Immature natural killer cell (primary cell): ENCODE measurements around the gene SCARB1. TPM values are rescaled to one million over a fixed set of nuclear protein-coding genes. Genes with fewer than 3 reads are reported as not detected.
A peak's percentile ranks its signal among the peaks of the same experiment; 100 is the strongest.
"Not testable (repeated sequence)": the region's sequence is repeated elsewhere in the genome, so short reads cannot be mapped to it uniquely, and the experiment has no call there.

Experiments used
- DNase-seq, 3 donors: peaks; one replicate each; pipeline ENCODE4 v3.0.0; 2022; ENCODE audit warnings: mixed read lengths in 1 of 3
- H3K27ac Mint-ChIP-seq, 6 donors: one replicate each; pipeline ENCODE4 v1.8.0; 2020; ENCODE audit warnings: mixed read lengths in 6 of 6, mild to moderate bottlenecking in 5 of 6, inconsistent platforms in 4 of 6, moderate library complexity in 3 of 6
- H3K27me3 Mint-ChIP-seq, 3 donors: one replicate each; pipeline ENCODE4 v1.8.0; 2020 to 2021; ENCODE audit warnings: low read depth in 3 of 3, mild to moderate bottlenecking in 3 of 3, mixed read lengths in 3 of 3, moderate library complexity in 3 of 3, inconsistent platforms in 1 of 3
- H3K36me3 Mint-ChIP-seq, 3 donors: one replicate each; pipeline ENCODE4 v1.8.0; 2020; ENCODE audit warnings: mixed read lengths in 3 of 3, inconsistent platforms in 2 of 3, mild to moderate bottlenecking in 2 of 3
- H3K4me1 Mint-ChIP-seq, 2 donors: one replicate each; pipeline ENCODE4 v1.8.0; 2020; ENCODE audit warnings: inconsistent platforms in 2 of 2, mild to moderate bottlenecking in 2 of 2, mixed read lengths in 2 of 2, moderate library complexity in 1 of 2
- H3K4me3 Mint-ChIP-seq, 5 donors: one replicate each; pipeline ENCODE4 v1.8.0; 2020; ENCODE audit warnings: mild to moderate bottlenecking in 5 of 5, mixed read lengths in 5 of 5, inconsistent platforms in 3 of 5, moderate library complexity in 3 of 5
- H3K9me3 Mint-ChIP-seq, 6 donors: one replicate each; pipeline ENCODE4 v1.8.0; 2020; ENCODE audit warnings: mild to moderate bottlenecking in 6 of 6, mixed read lengths in 6 of 6, inconsistent platforms in 4 of 6, moderate library complexity in 3 of 6
- polyA plus RNA-seq, 3 donors: library from polyadenylated mRNA; unstranded; fragments of 300-500 nt; fragmentation: Illumina TruSeq; gene quantifications; one replicate each; pipeline ENCODE4 v1.2.3, GENCODE V29; 2021

The SCARB1 gene, protein sequence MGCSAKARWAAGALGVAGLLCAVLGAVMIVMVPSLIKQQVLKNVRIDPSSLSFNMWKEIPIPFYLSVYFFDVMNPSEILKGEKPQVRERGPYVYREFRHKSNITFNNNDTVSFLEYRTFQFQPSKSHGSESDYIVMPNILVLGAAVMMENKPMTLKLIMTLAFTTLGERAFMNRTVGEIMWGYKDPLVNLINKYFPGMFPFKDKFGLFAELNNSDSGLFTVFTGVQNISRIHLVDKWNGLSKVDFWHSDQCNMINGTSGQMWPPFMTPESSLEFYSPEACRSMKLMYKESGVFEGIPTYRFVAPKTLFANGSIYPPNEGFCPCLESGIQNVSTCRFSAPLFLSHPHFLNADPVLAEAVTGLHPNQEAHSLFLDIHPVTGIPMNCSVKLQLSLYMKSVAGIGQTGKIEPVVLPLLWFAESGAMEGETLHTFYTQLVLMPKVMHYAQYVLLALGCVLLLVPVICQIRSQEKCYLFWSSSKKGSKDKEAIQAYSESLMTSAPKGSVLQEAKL
- polyA plus RNA-seq = 10 to 100 TPM in 1 of 3 donors, 1 to 10 TPM in 2; 1.3 to 10.5 (median 2.4) TPM

DNA sequence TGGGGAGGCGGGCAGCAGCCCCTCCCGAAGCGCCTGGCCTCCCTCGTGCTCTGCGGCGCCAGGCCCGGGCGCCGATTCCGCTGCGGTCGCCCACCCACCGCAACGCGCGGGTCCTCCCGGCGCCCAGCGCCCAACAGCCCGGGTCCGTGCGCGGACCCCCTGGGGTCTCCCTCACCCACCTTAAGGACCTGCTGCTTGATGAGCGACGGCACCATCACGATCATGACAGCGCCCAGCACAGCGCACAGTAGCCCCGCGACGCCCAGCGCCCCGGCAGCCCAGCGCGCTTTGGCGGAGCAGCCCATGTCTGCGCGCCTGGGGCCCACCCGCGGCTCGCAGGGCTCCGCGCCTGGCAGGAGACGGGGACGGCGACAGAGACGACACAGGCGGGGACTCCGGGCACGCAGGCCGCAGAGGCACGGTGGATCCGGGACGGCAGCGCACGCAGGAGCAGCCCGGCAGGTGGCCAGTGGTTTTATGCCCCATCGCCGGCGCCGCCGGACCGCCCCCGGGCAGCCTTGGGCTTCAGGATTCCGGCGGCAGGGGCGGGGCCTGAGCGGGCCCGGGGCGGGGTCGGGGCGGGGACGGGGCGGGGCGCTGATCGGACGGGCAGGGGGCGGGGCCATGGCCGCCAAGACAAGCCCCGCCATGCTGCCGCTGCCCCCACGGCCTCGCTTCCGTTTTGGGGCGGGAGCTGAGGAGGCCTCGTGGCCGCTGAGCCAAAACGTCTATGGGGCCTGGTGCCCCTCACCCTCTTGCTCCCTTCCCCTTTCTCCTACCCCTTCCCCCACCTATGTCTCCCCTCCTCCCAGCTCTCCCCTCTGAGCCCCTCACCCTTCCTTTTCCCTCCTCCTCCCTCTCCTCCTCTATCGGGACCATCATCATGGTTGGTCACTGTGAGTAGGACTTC is at the start of gene SCARB1:
TSS of gene SCARB1 (minus strand) at position 449 of the 910 bp plus-strand sequence. CDS start at position 305, 144 bp downstream.
- Mint-ChIP-seq H3K4me1 (peaks cover 20 to 21% of the 10 kb centered on the region in 2 donors), H3K9me3 (peaks cover 0 to 2% (median 0%) of the 10 kb centered on the region in 6 donors), H3K27ac (peak within 1 kb of the TSS in 3 of 6 donors; percentile 45 to 77 (median 74)), H3K4me3 (peak within 1 kb of the TSS; percentile 70 to 82 (median 78)), H3K36me3 (no peaks in the 10 kb centered on the region), H3K27me3 (peaks cover 0 to 2% (median 2%) of the 10 kb centered on the region in 3 donors)
- DNase-seq = peak; percentile 71 to 77 (median 76)

DNA sequence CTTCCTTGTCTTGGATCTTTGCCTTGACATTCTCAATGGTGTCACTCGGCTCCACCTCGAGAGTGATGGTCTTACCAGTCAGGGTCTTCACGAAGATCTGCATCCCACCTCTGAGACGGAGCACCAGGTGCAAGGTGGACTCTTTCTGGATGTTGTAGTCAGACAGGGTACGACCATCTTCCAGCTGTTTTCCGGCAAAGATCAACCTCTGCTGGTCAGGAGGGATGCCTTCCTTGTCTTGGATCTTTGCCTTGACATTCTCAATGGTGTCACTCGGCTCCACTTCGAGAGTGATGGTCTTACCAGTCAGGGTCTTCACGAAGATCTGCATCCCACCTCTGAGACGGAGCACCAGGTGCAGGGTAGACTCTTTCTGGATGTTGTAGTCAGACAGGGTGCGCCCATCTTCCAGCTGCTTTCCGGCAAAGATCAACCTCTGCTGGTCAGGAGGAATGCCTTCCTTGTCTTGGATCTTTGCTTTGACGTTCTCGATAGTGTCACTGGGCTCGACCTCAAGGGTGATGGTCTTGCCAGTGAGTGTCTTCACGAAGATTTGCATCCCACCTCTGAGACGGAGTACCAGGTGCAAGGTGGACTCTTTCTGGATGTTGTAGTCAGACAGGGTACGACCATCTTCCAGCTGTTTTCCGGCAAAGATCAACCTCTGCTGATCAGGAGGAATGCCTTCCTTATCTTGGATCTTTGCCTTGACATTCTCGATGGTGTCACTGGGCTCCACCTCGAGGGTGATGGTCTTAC is 49.0 kb upstream of the SCARB1 start:
- DNase-seq, H3K9me3 Mint-ChIP-seq: not testable (repeated sequence)
- Mint-ChIP-seq H3K4me3 (peak overlapping the region; percentile 97 to 100 (median 99)), H3K27me3 (peaks cover 31 to 44% (median 43%) of the 10 kb centered on the region in 3 donors), H3K4me1 (peaks cover 61 to 68% of the 10 kb centered on the region in 2 donors), H3K36me3 (peaks cover 19 to 30% (median 25%) of the 10 kb centered on the region in 3 donors), H3K27ac (peak overlapping the region in 5 of 6 donors; percentile 14 to 100 (median 99))

DNA sequence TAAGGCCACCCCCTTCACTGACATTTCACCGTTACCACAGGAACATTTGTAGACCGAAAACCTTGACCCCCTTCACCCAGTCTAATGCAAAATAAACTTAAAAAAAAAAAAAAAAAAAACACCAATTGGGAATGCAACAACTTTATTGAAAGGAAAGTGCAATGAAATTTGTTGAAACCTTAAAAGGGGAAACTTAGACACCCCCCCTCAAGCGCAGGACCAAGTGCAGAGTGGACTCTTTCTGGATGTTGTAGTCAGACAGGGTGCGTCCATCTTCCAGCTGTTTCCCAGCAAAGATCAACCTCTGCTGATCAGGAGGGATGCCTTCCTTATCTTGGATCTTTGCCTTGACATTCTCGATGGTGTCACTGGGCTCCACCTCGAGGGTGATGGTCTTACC is 47.9 kb upstream of the SCARB1 start:
- H3K4me1 Mint-ChIP-seq = peaks cover 52 to 61% of the 10 kb centered on the region in 2 donors
- H3K9me3 Mint-ChIP-seq = not testable (repeated sequence)

DNA sequence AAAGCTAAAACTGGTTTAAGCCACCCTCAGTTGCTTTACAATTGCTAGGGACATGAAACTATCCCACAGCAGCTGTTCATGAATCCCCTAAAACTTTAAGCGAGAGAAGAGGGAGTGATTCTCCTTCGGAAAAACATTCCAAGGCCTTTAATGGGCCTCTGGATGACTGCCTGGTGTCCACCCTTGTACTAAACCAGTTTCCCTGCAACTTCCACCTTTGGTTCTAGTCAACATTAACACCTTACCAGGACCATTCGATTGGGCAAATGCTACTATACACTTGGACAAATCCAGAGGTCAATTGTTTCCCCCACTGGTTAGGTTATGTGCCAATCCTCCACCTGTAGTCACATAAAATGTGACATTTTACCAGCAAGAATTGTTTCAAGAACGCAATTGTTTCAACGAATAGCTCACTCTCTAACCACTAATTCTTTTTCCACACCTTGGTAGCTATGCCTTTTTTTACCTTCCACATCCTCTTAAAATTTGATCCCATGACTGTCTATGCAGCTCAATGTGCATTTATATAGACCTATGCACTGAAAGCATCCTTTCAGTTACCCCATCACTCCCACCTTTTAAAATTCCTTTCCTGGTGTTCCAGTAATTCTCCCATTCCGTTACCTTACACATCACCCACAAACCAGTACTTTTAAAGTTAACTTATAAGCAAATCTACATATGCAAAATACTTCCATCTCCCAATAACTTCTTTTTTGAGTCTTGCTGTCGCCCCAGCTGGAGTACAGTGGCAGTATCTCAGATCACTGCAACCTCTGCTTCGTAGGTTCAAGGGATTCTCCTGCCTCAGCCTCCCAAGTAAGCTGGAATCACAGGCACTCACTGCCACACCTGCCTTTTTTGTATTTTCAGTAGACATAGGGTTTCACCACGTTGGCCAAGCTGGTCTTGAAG is 47.2 kb upstream of the SCARB1 start:
- Mint-ChIP-seq H3K27me3 (peaks cover 28 to 36% (median 32%) of the 10 kb centered on the region in 3 donors), H3K4me3 (peak overlapping the region; percentile 9 to 67 (median 35)), H3K9me3 (peaks cover 0 to 8% (median 1%) of the 10 kb centered on the region in 6 donors), H3K36me3 (peaks cover 19 to 30% (median 25%) of the 10 kb centered on the region in 3 donors), H3K27ac (peak overlapping the region; percentile 46 to 80 (median 60)), H3K4me1 (peaks cover 44 to 59% of the 10 kb centered on the region in 2 donors)
- DNase-seq = no peak

More for the DNA sequence above, 47.9 kb upstream of the SCARB1 start:
- H3K4me3 Mint-ChIP-seq = peak overlapping the region in 4 of 5 donors; percentile 9 to 67 (median 26)
- H3K36me3 Mint-ChIP-seq = peaks cover 19 to 30% (median 25%) of the 10 kb centered on the region in 3 donors
- peak overlapping the region in 5 of 6 donors; percentile 46 to 80 (median 61) for H3K27ac Mint-ChIP-seq
- DNase-seq = not testable (repeated sequence)
- peaks cover 28 to 37% (median 34%) of the 10 kb centered on the region in 3 donors for H3K27me3 Mint-ChIP-seq

DNA sequence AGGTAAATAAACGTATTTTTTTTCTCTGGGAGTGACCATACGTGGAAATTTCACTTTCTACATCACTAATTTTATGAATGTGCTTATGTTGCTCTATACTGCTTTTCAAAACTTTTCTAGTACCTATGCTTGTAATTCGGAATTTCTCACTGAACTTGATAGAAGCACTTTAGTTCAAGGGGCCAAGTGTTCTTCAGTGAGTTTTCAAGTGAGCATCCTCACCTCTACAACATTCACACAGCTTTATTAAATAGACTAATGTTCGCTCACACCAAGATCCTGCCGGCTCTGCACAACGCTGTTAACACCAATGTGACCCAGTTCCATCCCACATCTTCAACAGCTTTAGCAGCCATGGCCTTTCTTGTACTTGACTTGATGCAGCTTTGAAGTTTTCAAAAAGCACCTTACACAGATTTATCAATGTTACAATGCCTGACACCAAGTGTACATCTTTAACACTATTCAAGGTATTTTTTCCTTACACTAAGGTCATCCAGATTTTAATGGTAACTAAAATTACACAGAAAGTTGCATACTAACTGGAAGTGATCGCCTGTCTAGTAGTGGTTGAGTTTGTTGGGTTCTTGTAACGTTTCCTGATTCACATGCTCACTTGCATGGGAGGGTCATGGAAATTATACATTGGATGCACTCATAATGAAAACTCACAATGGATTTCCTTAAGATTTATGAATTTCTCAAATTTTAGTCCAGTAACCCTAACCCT is 46.3 kb upstream of the SCARB1 start:
- Mint-ChIP-seq H3K27me3 (peaks cover 24 to 29% (median 24%) of the 10 kb centered on the region in 3 donors), H3K27ac (peak overlapping the region in 4 of 6 donors; percentile 58 to 80 (median 67)), H3K36me3 (peaks cover 19 to 30% (median 25%) of the 10 kb centered on the region in 3 donors), H3K9me3 (peaks cover 0 to 8% (median 1%) of the 10 kb centered on the region in 6 donors), H3K4me1 (peaks cover 38 to 52% of the 10 kb centered on the region in 2 donors), H3K4me3 (no peak overlapping the region)
- no peak for DNase-seq

DNA sequence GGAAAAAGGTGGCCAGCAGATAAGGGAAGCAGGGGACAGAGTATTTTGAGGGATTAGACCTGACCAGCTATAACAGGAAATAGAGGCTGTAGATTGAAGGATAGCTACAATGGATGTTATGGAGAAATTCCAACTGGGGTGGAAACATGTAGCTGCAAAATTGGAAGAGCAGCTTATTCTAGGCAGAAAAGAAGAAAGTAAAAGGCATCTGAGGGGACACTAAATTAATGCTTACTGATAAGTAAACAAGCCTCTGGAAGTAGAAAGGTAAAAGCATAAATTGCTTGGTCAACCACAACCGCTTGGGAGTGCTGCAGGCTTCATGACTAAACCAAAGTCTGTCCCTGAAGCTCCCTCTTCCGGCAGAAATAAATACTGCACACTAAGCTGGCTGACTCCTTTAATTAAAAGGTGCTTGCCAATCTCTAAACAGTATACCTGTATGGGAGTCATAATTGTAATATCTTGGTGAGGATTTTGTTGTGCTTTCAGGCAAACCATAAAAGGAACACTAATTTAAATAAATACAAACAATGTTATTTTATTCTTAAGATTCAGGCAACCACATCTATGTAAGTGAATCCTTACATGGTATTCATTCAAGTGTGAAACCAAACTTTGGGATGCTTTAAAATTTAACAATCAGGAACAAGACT is 43.1 kb upstream of the SCARB1 start:
- Mint-ChIP-seq H3K4me1 (peaks cover 16 to 29% of the 10 kb centered on the region in 2 donors), H3K27ac (peak overlapping the region in 3 of 6 donors; percentile 1 to 7 (median 2)), H3K36me3 (peaks cover 5 to 7% (median 7%) of the 10 kb centered on the region in 3 donors), H3K9me3 (no peaks in the 10 kb centered on the region), H3K4me3 (no peak overlapping the region), H3K27me3 (peaks cover 5 to 7% (median 6%) of the 10 kb centered on the region in 3 donors)
- peak; percentile 86 to 88 (median 86) for DNase-seq

DNA sequence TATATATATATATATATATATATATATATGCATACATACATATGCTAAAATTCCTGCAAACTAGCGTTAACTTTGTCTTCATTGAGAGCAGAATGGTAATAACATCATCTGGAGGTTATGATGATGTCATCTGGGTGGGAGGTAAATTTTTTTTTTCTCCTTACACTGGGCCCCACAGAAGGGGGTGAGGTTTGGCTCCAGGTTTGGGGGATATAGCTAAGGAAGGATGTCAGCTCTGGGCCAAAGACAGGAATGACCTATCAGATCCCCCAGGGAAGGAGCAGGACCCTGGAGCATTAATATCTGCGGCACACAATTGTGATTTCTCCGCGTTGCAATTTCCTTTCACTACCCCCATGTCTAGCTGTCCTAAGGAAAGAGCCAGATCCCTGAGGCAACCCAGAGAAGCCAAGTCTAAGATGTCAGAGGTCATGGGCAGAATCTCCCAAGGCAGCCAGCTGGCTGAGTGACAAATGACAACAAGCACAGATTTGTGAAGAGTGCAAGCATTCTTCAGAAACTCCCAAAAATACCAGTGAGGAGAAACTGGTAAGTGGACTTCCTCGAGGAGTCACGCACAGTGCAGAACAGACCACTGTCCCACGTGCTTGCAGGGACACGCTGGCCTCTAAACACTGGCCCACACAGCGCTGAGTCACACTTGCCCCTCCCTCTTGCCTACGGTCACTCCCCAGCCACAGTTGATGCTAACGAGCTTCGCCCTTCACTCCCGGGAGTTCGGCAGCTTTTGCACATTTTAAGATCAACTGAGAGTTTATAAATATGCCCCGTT is 40.8 kb upstream of the SCARB1 start:
- H3K27ac Mint-ChIP-seq = no peak overlapping the region
- DNase-seq = no peak
- H3K9me3 Mint-ChIP-seq = no peaks in the 10 kb centered on the region
- peaks cover 2 to 11% of the 10 kb centered on the region in 2 donors for H3K4me1 Mint-ChIP-seq
- H3K36me3 Mint-ChIP-seq = no peaks in the 10 kb centered on the region
- no peak overlapping the region for H3K4me3 Mint-ChIP-seq
- peaks cover 0 to 2% (median 1%) of the 10 kb centered on the region in 3 donors for H3K27me3 Mint-ChIP-seq

DNA sequence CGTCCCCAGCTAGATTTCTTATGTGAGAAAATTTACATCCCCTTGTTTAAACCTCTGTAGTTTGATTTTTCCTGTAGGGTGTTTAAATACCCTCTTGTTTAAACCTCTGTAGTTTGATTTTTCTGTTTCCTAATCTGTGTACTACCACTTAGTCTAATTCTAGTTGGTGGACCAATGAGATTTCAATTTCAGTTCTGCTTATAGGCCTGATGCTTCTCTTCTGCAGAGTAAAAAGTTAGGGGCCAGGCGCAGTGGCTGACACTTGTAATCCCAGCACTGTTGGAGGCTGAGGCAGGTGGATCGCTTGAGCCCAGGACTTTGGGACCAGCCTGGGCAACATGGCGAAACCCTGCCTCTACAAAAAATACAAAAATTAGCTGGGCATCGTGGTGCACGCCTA is 39.3 kb upstream of the SCARB1 start:
- H3K27ac Mint-ChIP-seq = no peak overlapping the region
- H3K36me3 Mint-ChIP-seq = no peaks in the 10 kb centered on the region
- peaks cover 12 to 23% of the 10 kb centered on the region in 2 donors for H3K4me1 Mint-ChIP-seq
- no peak overlapping the region for H3K4me3 Mint-ChIP-seq
- no peaks in the 10 kb centered on the region for H3K9me3 Mint-ChIP-seq
- no peak for DNase-seq
- peaks cover 0 to 6% (median 3%) of the 10 kb centered on the region in 3 donors for H3K27me3 Mint-ChIP-seq

DNA sequence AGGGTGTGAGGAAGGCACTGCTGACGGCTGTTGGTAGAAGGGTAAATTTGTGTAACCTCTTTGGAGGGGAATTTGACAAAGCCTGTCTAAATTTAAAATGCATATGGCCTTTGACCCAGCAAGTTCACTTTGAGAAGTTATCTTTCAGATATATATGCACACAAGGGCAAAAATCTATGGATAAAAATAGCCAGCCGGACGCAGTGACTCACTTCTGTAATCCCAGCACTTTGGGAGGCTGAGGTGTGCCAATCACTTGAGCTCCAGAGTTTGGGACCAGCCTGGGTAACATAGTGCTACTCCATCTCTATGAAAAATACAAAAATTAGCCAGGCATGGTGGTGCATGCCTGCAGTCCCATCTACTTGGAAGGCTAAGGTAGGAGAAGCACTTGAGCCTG is 37.3 kb upstream of the SCARB1 start:
- Mint-ChIP-seq H3K27ac (no peak overlapping the region), H3K4me3 (no peak overlapping the region), H3K36me3 (no peaks in the 10 kb centered on the region), H3K27me3 (peaks cover 3 to 6% (median 3%) of the 10 kb centered on the region in 3 donors), H3K4me1 (peaks cover 10 to 14% of the 10 kb centered on the region in 2 donors), H3K9me3 (peaks cover 0 to 3% (median 0%) of the 10 kb centered on the region in 6 donors)
- DNase-seq = no peak

DNA sequence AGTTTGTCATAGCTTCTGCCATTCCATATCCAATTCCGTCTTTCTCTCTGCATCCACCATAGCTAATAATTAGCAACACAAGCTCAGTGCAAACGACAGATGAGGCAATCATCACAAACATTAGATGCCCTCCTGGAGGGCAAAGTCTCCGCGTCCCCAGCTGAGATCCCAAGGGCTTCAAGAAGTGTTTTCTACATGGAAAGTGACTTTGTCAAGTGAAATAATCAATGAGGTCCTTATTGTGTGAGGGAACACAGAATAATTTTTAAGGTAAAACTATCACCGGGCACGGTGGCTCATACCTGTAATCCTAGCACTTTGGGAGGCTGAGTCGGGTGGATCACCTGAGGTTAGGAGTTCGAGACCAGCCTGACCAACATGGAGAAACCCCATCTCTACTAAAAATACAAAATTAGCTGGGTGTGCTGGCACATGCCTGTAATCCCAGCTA is 36.7 kb upstream of the SCARB1 start:
- H3K4me1 Mint-ChIP-seq = peaks cover 10 to 14% of the 10 kb centered on the region in 2 donors
- not testable (repeated sequence) for H3K4me3 Mint-ChIP-seq, DNase-seq, H3K36me3 Mint-ChIP-seq, H3K9me3 Mint-ChIP-seq, H3K27ac Mint-ChIP-seq, H3K27me3 Mint-ChIP-seq
